ENCODE results near the gene PKN3. TPM values are rescaled to one million over a fixed set of nuclear protein-coding genes. Genes with fewer than 3 reads are reported as not detected.

The PKN3 gene
- total and polyA plus RNA-seq, 9 of the 15 experiments (the other 6 are each of a cell fraction or from before 2014, with no cell fraction given), result 0.82 to 49.2 (median 19.7) TPM

DNA sequence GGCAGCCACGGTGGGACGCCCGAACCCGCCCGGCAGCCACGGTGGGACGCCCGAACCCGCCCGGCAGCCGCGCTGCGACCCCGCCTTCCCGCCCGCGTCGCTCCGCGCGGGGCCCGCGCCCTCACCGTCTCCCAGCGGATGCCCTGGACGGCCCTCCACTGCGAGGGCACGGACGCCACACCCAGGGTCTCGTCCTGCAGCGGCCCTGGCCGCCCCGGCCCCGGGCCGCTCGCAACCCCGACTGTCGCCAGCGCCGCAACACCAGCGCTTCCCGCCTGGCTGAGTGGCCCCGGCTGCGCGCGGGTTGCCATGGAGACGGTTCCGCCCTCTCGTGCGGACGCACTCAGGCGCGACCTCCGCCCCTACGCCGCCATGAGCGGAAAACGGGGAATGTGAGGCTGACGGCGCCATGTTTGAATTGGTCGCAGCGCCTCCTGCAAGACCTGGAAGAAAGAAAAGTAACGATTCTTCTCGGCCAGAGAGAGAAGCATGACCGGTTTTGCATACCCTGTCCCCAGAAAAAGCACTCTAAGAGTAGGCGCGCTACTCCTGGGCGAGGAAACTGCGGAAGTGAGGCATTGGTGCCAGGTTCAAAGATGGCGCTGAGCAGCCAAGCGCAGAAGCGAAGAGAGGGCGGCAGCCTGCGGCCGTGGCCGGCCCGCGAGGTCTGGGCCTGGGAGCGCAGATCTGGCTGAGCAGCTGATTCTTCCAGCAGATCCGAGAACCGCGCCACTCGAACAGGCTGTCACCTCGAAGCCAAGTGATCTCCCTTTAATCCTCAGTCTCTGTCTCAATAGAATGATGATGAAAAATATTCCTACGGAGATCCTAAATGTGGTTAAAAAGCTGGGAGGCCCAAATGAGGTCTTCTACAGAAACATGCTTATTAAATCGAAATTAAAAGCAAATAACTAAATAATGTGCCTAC is 45.6 kb upstream of the PKN3 start, which contains the start of gene DYNC2I2 (continued):
- TF ChIP-seq, protein P1, sequence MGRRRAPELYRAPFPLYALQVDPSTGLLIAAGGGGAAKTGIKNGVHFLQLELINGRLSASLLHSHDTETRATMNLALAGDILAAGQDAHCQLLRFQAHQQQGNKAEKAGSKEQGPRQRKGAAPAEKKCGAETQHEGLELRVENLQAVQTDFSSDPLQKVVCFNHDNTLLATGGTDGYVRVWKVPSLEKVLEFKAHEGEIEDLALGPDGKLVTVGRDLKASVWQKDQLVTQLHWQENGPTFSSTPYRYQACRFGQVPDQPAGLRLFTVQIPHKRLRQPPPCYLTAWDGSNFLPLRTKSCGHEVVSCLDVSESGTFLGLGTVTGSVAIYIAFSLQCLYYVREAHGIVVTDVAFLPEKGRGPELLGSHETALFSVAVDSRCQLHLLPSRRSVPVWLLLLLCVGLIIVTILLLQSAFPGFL (CRISPR knock-in tag; IDR thresholded peaks at IDR 0.05), result peak; percentile 99
- TF ChIP-seq ZNF76 (CRISPR knock-in tag; IDR thresholded peaks at IDR 0.05; ENCODE audit: borderline replicate concordance) (peak; percentile 87), NFRKB (IDR thresholded peaks at IDR 0.05; ENCODE audit: low read depth) (peak; percentile 100), TEAD2 (tag; IDR thresholded peaks at IDR 0.05) (peak; percentile 98), ZNF79 (CRISPR knock-in tag; IDR thresholded peaks at IDR 0.05; ENCODE audit: low read depth) (peak; percentile 65; the same call in 1 of the 2 replicates), ZNF384 (IDR thresholded peaks at IDR 0.05; ENCODE audit: low read depth, low read length) (peak; percentile 43; the same call in 1 of the 2 replicates), RBBP5 (IDR thresholded peaks at IDR 0.05; ENCODE audit: borderline replicate concordance, insufficient read depth, low read length, poor library complexity, severe bottlenecking) (peak; percentile 91), KLF16 (IDR thresholded peaks at IDR 0.05) (no peak), CC2D1A (IDR thresholded peaks at IDR 0.05) (peak; percentile 39), COPS2 (conservative IDR thresholded peaks at IDR 0.05) (no peak), ZBED1 (IDR thresholded peaks at IDR 0.05) (peak; percentile 78), DPF2 (IDR thresholded peaks at IDR 0.05) (peak; percentile 69; the same call in 1 of the 2 replicates), ZNF766 (CRISPR knock-in tag; conservative IDR thresholded peaks at IDR 0.05) (peak; percentile 98), ZKSCAN8 (CRISPR knock-in tag; IDR thresholded peaks at IDR 0.05) (peak; percentile 83; the same call in 1 of the 2 replicates), PRMT5 (CRISPR knock-in tag; IDR thresholded peaks at IDR 0.05) (no peak), NR3C1 (CRISPR knock-in tag; IDR thresholded peaks at IDR 0.05) (no peak)
- TF ChIP-seq, protein P2, sequence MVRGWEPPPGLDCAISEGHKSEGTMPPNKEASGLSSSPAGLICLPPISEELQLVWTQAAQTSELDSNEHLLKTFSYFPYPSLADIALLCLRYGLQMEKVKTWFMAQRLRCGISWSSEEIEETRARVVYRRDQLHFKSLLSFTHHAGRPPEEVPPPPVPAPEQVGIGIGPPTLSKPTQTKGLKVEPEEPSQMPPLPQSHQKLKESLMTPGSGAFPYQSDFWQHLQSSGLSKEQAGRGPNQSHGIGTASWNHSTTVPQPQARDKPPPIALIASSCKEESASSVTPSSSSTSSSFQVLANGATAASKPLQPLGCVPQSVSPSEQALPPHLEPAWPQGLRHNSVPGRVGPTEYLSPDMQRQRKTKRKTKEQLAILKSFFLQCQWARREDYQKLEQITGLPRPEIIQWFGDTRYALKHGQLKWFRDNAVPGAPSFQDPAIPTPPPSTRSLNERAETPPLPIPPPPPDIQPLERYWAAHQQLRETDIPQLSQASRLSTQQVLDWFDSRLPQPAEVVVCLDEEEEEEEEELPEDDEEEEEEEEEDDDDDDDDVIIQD (CRISPR knock-in tag; IDR thresholded peaks at IDR 0.05), result peak; percentile 85; the same call in 1 of the 2 replicates
- TF ChIP-seq, protein P3, sequence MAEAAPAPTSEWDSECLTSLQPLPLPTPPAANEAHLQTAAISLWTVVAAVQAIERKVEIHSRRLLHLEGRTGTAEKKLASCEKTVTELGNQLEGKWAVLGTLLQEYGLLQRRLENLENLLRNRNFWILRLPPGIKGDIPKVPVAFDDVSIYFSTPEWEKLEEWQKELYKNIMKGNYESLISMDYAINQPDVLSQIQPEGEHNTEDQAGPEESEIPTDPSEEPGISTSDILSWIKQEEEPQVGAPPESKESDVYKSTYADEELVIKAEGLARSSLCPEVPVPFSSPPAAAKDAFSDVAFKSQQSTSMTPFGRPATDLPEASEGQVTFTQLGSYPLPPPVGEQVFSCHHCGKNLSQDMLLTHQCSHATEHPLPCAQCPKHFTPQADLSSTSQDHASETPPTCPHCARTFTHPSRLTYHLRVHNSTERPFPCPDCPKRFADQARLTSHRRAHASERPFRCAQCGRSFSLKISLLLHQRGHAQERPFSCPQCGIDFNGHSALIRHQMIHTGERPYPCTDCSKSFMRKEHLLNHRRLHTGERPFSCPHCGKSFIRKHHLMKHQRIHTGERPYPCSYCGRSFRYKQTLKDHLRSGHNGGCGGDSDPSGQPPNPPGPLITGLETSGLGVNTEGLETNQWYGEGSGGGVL (CRISPR knock-in tag; IDR thresholded peaks at IDR 0.05), result no peak
- TF ChIP-seq, protein P4, sequence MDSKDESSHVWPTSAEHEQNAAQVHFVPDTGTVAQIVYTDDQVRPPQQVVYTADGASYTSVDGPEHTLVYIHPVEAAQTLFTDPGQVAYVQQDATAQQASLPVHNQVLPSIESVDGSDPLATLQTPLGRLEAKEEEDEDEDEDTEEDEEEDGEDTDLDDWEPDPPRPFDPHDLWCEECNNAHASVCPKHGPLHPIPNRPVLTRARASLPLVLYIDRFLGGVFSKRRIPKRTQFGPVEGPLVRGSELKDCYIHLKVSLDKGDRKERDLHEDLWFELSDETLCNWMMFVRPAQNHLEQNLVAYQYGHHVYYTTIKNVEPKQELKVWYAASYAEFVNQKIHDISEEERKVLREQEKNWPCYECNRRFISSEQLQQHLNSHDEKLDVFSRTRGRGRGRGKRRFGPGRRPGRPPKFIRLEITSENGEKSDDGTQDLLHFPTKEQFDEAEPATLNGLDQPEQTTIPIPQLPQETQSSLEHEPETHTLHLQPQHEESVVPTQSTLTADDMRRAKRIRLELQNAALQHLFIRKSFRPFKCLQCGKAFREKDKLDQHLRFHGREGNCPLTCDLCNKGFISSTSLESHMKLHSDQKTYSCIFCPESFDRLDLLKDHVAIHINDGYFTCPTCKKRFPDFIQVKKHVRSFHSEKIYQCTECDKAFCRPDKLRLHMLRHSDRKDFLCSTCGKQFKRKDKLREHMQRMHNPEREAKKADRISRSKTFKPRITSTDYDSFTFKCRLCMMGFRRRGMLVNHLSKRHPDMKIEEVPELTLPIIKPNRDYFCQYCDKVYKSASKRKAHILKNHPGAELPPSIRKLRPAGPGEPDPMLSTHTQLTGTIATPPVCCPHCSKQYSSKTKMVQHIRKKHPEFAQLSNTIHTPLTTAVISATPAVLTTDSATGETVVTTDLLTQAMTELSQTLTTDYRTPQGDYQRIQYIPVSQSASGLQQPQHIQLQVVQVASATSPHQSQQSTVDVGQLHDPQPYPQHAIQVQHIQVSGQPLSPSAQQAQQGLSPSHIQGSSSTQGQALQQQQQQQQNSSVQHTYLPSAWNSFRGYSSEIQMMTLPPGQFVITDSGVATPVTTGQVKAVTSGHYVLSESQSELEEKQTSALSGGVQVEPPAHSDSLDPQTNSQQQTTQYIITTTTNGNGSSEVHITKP (IDR thresholded peaks at IDR 0.05; ENCODE audit: partially characterized antibody), result peak; percentile 18

Measured in K562 (cell line).